Cardiac fibroblast (primary cell): ENCODE measurements around the gene TMEM151A.
"Not testable (repeated sequence)": the region's sequence is repeated elsewhere in the genome, so short reads cannot be mapped to it uniquely, and the experiment has no call there.

Experiments
- DNase-seq, 2 donors: peaks; one replicate each; pipeline versions ENCODE4 v3.0.0 to v3.0.0-alpha.2; 2010; ENCODE audit warnings: low read depth in 2 of 2
- H3K4me3 ChIP-seq, 2 donors: replicated peaks in 1 of 2; 1 replicate in 1 of 2; 2 replicates in 1 of 2; pipeline ENCODE4 v1.5.1; 2011; ENCODE audit warnings: low read depth in 2 of 2, low read length in 2 of 2, mild to moderate bottlenecking in 2 of 2, moderate library complexity in 1 of 2
- TF ChIP-seq, protein P1 (sequence below): IDR thresholded peaks from one replicate; pipeline ENCODE4 v1.5.1; 2011; ENCODE audit warnings: low read depth, mild to moderate bottlenecking, low read length, inconsistent platforms

TMEM151A gene

DNA sequence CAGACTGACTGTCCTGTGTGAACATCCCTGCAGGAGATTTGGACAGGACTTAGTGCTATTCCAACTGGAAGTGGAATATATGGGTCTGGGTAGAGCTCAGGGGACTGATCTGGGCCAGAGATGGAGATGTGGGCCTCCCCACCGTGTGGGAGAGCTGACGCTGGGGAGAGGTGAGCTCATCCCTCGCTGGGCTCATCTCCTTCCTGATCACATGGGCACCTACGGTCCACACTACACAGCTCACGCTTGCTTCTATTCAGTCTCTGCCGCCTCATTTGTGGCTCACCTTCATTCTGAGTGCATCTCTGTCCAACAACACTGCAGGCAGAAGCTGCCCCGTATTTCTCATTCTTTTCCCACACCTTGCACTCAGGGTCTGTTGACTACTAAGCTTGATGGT is 39.9 kb upstream of the TMEM151A start:
- H3K4me3 ChIP-seq, result no peak overlapping the region
- no peak for DNase-seq
- TF ChIP-seq, protein P1, sequence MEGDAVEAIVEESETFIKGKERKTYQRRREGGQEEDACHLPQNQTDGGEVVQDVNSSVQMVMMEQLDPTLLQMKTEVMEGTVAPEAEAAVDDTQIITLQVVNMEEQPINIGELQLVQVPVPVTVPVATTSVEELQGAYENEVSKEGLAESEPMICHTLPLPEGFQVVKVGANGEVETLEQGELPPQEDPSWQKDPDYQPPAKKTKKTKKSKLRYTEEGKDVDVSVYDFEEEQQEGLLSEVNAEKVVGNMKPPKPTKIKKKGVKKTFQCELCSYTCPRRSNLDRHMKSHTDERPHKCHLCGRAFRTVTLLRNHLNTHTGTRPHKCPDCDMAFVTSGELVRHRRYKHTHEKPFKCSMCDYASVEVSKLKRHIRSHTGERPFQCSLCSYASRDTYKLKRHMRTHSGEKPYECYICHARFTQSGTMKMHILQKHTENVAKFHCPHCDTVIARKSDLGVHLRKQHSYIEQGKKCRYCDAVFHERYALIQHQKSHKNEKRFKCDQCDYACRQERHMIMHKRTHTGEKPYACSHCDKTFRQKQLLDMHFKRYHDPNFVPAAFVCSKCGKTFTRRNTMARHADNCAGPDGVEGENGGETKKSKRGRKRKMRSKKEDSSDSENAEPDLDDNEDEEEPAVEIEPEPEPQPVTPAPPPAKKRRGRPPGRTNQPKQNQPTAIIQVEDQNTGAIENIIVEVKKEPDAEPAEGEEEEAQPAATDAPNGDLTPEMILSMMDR, result no peak

DNA sequence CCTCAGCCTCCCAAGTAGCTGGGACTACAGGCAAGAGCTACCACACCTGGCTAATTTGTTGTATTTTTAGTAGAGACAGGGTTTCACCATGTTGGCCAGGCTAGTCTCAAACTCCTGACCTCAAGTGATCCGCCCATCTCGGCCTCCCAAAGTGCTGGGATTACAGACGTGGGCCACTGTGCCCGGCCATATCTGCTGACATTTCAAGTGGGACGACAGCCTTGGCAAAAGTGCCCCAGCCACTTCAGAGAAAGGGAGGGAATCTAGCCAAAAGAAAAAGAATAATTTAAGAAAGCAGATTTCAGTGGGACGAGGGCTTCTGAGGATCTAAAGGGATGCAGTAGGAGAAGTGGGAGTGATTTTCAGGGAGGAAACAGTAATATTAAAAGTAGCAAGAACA is 38.6 kb upstream of the TMEM151A start:
- H3K4me3 ChIP-seq, DNase-seq: not testable (repeated sequence)

DNA sequence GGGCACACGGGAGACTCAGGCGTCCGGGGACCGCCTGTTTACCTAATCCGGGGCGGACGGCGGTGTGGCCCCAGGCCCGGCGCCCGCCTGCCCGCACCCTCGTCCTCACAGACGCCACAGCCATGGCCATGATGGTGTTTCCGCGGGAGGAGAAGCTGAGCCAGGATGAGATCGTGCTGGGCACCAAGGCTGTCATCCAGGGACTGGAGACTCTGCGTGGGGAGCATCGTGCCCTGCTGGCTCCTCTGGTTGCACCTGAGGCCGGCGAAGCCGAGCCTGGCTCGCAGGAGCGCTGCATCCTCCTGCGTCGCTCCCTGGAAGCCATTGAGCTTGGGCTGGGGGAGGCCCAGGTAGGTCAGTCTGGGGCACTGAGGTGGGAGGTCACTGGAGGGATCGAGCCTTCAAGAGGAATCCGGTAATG is 33.2 kb upstream of the TMEM151A start:
- peak overlapping the region; percentile 95 to 97 for H3K4me3 ChIP-seq
- TF ChIP-seq, protein P1, result no peak
- no peak for DNase-seq

DNA sequence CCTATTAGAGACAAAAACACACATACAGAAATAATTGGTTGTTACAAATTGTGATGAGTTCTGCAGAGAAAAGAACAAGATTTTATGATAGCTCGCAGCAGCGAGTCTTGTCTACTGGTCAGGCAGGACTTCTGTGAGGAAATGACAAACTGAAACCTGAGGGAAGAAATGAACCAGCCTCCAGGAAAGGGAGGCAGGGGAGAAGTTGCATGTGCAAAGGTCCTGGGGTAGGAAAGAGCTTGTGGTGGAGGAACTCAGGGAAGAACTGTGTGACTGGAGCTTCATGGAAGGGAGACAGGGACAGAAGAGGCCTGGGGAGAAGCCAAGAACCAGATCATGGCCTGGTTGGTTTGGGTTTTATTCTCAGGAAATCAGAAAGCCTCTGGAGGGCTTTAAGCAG is 32.5 kb upstream of the TMEM151A start:
- no peak for DNase-seq
- no peak overlapping the region for H3K4me3 ChIP-seq
- TF ChIP-seq, protein P1, result no peak

DNA sequence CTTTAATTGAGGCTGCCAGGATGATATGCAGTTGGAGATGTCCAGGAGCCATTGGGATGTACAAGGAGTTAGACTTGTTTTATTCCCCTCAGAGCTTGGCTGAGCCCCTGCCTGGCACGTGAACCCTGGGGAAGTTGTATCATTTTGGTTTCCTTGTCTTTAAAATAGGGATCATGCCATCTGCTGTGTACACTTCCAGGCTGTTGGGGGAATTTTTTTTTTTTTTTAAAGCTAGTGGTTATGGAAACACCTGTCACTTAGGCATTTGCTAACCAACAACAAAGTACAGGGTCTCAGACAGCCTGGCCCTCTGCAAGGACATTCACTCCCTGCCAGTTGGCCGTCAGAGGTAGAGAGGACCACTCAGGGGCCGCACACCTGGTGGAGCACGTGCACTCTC is 31.7 kb upstream of the TMEM151A start:
- TF ChIP-seq, protein P1, result no peak
- DNase-seq, result no peak
- H3K4me3 ChIP-seq, result no peak overlapping the region

DNA sequence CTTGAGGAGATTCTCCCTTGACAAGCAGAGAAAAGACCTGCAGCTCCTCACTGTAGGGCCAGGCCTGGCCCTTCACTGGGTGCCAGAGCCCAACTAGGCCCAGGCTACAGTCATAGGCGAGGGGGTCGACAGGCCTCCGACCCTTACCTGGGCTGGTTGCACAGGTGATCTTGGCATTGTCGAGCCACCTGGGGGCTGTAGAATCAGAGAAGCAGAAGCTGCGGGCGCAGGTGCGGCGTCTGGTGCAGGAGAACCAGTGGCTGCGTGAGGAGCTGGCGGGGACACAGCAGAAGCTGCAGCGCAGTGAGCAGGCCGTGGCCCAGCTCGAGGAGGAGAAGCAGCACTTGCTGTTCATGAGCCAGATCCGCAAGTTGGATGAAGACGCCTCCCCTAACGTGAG is 30.1 kb upstream of the TMEM151A start:
- no peak for DNase-seq
- TF ChIP-seq, protein P1, result no peak
- no peak overlapping the region for H3K4me3 ChIP-seq

DNA sequence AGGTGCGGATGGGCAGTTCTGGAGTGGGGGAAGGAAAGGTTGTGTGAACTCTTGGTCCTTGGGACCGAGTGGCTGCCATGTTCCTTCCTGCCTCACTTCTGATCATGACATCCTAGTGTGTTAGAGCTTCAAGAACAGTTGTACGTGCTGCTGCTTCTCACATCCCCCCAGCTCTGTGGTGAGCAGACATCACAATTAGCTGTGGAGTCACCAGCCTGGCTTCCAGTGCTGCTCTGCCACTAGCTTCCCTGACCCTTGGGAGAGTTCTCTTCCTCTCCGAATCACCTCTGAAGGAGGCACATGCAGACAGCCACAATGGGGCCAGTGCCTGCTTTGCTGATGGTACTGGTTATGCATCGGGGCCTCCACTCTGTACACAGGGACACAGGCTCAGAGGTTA is 29.5 kb upstream of the TMEM151A start:
- no peak for DNase-seq
- TF ChIP-seq, protein P1, result no peak
- H3K4me3 ChIP-seq, result no peak overlapping the region
